ENCODE results near the gene TIRAP. TPM values are rescaled to one million over a fixed set of nuclear protein-coding genes. Genes with fewer than 3 reads are reported as not detected.
A peak's percentile ranks its signal among the peaks of the same experiment; 100 is the strongest.
"Not testable (repeated sequence)": the region's sequence is repeated elsewhere in the genome, so short reads cannot be mapped to it uniquely, and the experiment has no call there.

TIRAP gene, protein sequence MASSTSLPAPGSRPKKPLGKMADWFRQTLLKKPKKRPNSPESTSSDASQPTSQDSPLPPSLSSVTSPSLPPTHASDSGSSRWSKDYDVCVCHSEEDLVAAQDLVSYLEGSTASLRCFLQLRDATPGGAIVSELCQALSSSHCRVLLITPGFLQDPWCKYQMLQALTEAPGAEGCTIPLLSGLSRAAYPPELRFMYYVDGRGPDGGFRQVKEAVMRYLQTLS
- 10 to 100 TPM; 15.2 to 20.7 TPM for total RNA-seq

DNA sequence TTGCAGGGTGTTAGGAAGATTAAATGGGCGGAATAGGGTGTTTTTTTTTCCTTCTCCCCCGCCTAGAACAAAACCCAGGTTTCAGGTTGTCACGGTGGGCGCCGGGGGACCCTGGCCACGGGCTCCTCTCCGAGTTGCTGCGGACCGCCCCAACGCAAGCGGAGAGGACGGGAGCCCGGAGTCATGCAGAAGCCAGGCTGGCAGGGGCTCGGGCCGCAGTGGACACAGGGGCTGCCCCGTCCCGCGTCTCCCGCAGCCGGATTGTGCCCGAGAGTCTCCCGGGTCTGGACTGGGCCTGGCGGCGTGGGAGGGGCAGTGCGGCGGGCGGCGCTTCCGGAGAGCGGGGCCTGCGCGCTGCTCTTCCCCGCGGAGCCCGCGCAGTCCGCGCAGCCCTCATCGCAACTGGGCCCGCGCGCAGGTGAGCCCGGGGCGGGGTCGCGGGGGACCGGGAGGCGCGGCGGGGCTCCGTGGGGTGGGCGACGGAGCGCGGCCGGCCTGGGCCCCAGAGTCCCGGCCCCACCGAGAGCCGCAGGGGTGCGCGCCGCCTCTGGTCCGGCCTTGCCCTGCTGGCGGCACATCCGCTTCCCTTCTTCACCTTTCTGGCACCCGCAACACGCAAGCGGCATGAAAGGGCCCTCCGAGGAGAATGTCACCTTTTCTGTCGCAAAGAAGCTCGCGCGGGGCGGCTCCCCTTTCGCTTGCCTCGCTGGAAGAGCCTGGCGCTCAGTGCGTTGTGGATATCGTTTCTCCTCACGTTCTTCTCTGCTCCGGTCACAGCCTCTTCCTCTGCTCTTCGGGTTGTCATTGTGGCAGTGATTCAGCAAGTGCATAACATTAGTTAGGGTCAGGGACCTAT is at the start of gene TIRAP:
Gene TIRAP (plus strand): TSS at position 358 of the 856 bp plus-strand sequence. CDS start 7,802 bp downstream, outside the sequence.
- H3K27me3 ChIP-seq (replicated peaks; ENCODE audit: insufficient read depth): no peaks in the 10 kb centered on the region
- peak within 1 kb of the TSS; percentile 80 for H3K4me3 ChIP-seq
- peaks cover 6% of the 10 kb centered on the region for H3K36me3 ChIP-seq
- TF ChIP-seq, protein P1, sequence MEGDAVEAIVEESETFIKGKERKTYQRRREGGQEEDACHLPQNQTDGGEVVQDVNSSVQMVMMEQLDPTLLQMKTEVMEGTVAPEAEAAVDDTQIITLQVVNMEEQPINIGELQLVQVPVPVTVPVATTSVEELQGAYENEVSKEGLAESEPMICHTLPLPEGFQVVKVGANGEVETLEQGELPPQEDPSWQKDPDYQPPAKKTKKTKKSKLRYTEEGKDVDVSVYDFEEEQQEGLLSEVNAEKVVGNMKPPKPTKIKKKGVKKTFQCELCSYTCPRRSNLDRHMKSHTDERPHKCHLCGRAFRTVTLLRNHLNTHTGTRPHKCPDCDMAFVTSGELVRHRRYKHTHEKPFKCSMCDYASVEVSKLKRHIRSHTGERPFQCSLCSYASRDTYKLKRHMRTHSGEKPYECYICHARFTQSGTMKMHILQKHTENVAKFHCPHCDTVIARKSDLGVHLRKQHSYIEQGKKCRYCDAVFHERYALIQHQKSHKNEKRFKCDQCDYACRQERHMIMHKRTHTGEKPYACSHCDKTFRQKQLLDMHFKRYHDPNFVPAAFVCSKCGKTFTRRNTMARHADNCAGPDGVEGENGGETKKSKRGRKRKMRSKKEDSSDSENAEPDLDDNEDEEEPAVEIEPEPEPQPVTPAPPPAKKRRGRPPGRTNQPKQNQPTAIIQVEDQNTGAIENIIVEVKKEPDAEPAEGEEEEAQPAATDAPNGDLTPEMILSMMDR (IDR thresholded peaks at IDR 0.05): peak; percentile 36
- peak within 1 kb of the TSS; percentile 78 to 84 for H3K27ac ChIP-seq
- no peaks in the 10 kb centered on the region for H3K9me3 ChIP-seq
- H3K4me1 ChIP-seq (ENCODE audit: control insufficient read depth in 1 of 2, low read depth in 2 of 2): peaks cover 14 to 25% of the 10 kb centered on the region in 2 donors
- DNase-seq (ENCODE audit: low spot score): no peak
- peak; percentile 45 for ATAC-seq (ENCODE audit: insufficient number of reproducible peaks, low FRiP score, low read depth)

DNA sequence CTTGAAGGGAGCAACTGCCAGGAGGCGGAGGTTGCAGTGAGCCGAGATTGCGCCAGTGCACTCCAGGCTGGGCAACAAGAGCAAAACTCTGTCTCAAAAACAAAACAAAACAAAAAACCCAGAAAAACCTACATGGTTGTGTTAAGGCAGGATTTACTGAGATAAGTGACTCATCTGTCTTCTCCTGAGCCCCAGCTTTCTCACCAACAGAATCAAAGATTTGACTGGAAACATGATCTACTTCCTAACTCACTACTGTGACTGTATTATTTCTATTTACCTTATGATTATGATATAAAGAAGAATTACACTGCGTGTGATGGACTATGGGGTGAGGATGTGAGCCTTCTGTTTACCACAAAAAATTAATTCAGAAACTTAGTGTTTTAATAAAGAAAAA is 49.5 kb upstream of the TIRAP start:
- no peak overlapping the region for H3K4me3 ChIP-seq
- no peak for DNase-seq (ENCODE audit: low spot score)
- no peaks in the 10 kb centered on the region for H3K27me3 ChIP-seq (replicated peaks; ENCODE audit: insufficient read depth)
- no peak for ATAC-seq (ENCODE audit: insufficient number of reproducible peaks, low FRiP score, low read depth)
- no peaks in the 10 kb centered on the region for H3K36me3 ChIP-seq
- H3K9me3 ChIP-seq: no peaks in the 10 kb centered on the region
- H3K4me1 ChIP-seq (ENCODE audit: control insufficient read depth in 1 of 2, low read depth in 2 of 2): no peaks in the 10 kb centered on the region
- TF ChIP-seq, protein P1 (IDR thresholded peaks at IDR 0.05): no peak
- H3K27ac ChIP-seq: no peak overlapping the region

DNA sequence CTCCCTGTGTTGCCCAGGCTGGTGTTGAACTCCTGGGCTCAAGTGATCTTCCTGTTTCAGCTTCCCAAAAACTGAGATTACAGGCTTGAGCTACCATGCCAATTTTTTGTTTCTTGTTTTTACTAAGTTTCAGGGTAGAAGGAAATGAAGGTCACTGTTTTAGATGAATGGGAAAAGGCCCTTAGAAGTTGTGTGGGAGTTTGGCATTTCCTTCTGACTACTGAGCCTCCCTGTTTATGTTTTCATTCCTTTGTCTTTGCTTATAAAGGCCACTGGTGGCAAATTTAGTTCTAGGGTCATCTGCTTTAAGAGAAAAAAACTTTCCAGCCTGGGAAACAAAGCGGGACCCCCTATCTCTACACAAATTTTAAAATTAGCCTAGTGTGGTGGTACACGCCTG is 36.3 kb upstream of the TIRAP start:
- no peaks in the 10 kb centered on the region for H3K36me3 ChIP-seq
- ATAC-seq (ENCODE audit: insufficient number of reproducible peaks, low FRiP score, low read depth): no peak

DNA sequence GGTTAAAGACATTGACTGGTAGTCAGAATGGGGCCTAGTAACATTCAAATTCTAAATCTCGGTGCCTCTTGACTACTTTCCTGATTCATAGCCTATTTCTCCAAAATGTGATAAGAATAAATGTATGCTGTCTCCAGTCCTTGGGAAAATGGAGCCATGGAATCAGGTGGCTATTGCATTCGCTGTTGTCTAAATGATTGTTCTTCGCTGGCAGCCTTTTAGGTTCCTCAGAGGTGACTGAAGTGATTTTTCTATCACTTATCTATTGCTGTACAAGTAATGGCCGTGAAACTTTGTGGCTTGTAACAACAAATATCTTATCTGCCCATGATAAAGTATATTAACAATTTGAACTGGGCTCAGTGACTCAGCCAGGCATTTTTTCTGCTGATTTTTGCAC is 29.6 kb upstream of the TIRAP start:
- ATAC-seq (ENCODE audit: insufficient number of reproducible peaks, low FRiP score, low read depth) (no peak), DNase-seq (ENCODE audit: low spot score) (no peak)
- Histone ChIP-seq H3K4me1 (ENCODE audit: control insufficient read depth in 1 of 2, low read depth in 2 of 2) (no peaks in the 10 kb centered on the region), H3K36me3 (peaks cover 4% of the 10 kb centered on the region), H3K4me3 (no peak overlapping the region), H3K27ac (no peak overlapping the region), H3K27me3 (replicated peaks; ENCODE audit: insufficient read depth) (no peaks in the 10 kb centered on the region), H3K9me3 (no peaks in the 10 kb centered on the region)
- TF ChIP-seq, protein P1 (IDR thresholded peaks at IDR 0.05): no peak

More for the DNA sequence above, 36.3 kb upstream of the TIRAP start:
- no peak for DNase-seq (ENCODE audit: low spot score)
- no peak overlapping the region for H3K4me3 ChIP-seq
- TF ChIP-seq, protein P1 (IDR thresholded peaks at IDR 0.05): no peak
- H3K4me1 ChIP-seq (ENCODE audit: control insufficient read depth in 1 of 2, low read depth in 2 of 2): no peaks in the 10 kb centered on the region
- no peak overlapping the region for H3K27ac ChIP-seq
- no peaks in the 10 kb centered on the region for H3K9me3 ChIP-seq
- H3K27me3 ChIP-seq (replicated peaks; ENCODE audit: insufficient read depth): no peaks in the 10 kb centered on the region

DNA sequence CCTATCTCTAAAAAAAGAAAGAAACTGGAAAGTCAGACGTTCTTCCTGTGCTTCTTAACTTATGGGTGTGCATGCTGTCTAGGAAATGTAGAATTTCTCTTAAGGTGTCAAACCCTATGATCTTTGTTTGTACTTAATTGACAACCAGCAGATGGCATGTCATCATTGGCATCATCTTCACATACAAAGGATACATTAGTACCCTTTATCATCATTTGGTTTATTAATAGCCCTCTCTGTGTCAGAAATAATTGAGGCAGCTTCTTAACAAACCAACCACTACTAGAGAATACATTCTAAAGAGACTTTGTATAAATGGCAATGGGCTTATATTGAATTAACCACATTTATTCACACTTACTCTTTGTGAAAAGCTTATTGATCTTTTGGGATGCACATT is 28.1 kb upstream of the TIRAP start:
- DNase-seq (ENCODE audit: low spot score) (no peak), ATAC-seq (ENCODE audit: insufficient number of reproducible peaks, low FRiP score, low read depth) (no peak)
- Histone ChIP-seq H3K4me3 (no peak overlapping the region), H3K4me1 (ENCODE audit: control insufficient read depth in 1 of 2, low read depth in 2 of 2) (no peaks in the 10 kb centered on the region), H3K9me3 (no peaks in the 10 kb centered on the region), H3K27ac (no peak overlapping the region), H3K36me3 (peaks cover 4% of the 10 kb centered on the region), H3K27me3 (replicated peaks; ENCODE audit: insufficient read depth) (no peaks in the 10 kb centered on the region)
- TF ChIP-seq, protein P1 (IDR thresholded peaks at IDR 0.05): no peak

DNA sequence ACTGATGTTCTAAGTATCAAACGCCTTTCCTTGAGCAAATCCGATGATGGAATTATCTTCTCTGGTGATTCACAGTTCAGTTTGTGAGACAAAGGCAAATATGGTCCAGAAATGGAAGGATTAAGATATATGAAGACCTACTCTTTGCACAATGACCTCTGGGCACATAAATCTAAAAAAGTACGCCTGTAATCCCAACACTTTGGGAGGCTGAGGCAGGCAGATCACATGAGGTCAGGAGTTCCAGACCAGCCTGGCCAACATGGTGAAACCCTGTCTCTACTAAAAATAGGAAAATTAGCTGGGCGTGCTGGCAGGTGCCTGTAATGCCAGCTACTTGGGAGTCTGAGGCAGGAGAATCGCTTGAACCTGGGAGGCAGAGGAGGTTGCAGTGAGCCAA is 27.4 kb upstream of the TIRAP start:
- not testable (repeated sequence) for H3K9me3 ChIP-seq; H3K36me3 ChIP-seq; H3K4me1 ChIP-seq (ENCODE audit: control insufficient read depth in 1 of 2, low read depth in 2 of 2); DNase-seq (ENCODE audit: low spot score); ATAC-seq (ENCODE audit: insufficient number of reproducible peaks, low FRiP score, low read depth); H3K27ac ChIP-seq; H3K27me3 ChIP-seq (replicated peaks; ENCODE audit: insufficient read depth); H3K4me3 ChIP-seq

Data from thoracic aorta (tissue), 2 donors.